GM12872 (cell line): ENCODE measurements around the gene ATG16L2.
A peak's percentile ranks its signal among the peaks of the same experiment; 100 is the strongest.

ENCODE experiments used
- CTCF ChIP-seq: IDR thresholded peaks from 3 replicates; pipeline ENCODE4 v1.5.1; 2011; ENCODE audit warnings: low read depth, mild to moderate bottlenecking, low read length, moderate library complexity; ENCODE audit not compliant: insufficient read depth

ATG16L2 gene

GRCh38 chr11:72802822-72803221, 11.4 kb upstream of the ATG16L2 start:
- TF ChIP-seq CTCF = no peak

- no peak for TF ChIP-seq CTCF
These were observed 9.0 kb upstream of the ATG16L2 start for GRCh38 chr11:72805216-72805615.

GRCh38 chr11:72807021-72807693, 7.1 kb upstream of the ATG16L2 start:
- no peak for TF ChIP-seq CTCF

GRCh38 chr11:72807792-72808191, 6.4 kb upstream of the ATG16L2 start:
- TF ChIP-seq CTCF = no peak

GRCh38 chr11:72808331-72808798, 5.8 kb upstream of the ATG16L2 start:
- TF ChIP-seq CTCF = no peak

GRCh38 chr11:72812604-72812966, 1.6 kb upstream of the ATG16L2 start:
- no peak for TF ChIP-seq CTCF

- peak; percentile 95 for TF ChIP-seq CTCF
These were observed 1.1 kb upstream of the ATG16L2 start for GRCh38 chr11:72812967-72813739.
